Ascending aorta (tissue), 2 donors: ENCODE measurements around the gene DOCK9. TPM values are rescaled to one million over a fixed set of nuclear protein-coding genes. Genes with fewer than 3 reads are reported as not detected.

Source experiments
- DNase-seq, 2 donors: peaks; one replicate each; pipeline ENCODE4 v3.0.0-alpha.2; 2019; ENCODE audit warnings: low spot score in 2 of 2
- H3K27ac ChIP-seq, 2 donors: fragments of 200-600 bp; sonication (generic); one replicate each; pipeline ENCODE4 v1.5.1; 2016 to 2017; ENCODE audit warnings: mild to moderate bottlenecking in 1 of 2
- H3K27me3 ChIP-seq: fragments of 200-600 bp; sonication (generic); one replicate; pipeline ENCODE4 v1.5.1; 2017
- H3K36me3 ChIP-seq, 2 donors: fragments of 200-600 bp; sonication (generic); one replicate each; pipeline ENCODE4 v1.5.1; 2016
- H3K4me1 ChIP-seq, 2 donors: fragments of 200-600 bp; sonication (generic); one replicate each; pipeline ENCODE4 v1.5.1; 2016 to 2017; ENCODE audit warnings: mild to moderate bottlenecking in 1 of 2
- H3K4me3 ChIP-seq, 2 donors: fragments of 200-600 bp; sonication (generic); one replicate each; pipeline ENCODE4 v1.5.1; 2016 to 2017; ENCODE audit warnings: mild to moderate bottlenecking in 1 of 2
- H3K9me3 ChIP-seq, 2 donors: fragments of 200-600 bp; sonication (generic); one replicate each; pipeline ENCODE4 v1.5.1; 2016
- CTCF ChIP-seq, 3 experiments: fragments of 200-600 bp in 2 of 3; fragments of 450-650 bp in 1 of 3; sonication (generic) in 2 of 3; IDR thresholded peaks; one replicate each; pipeline ENCODE4 v1.5.1; 2016 to 2019; ENCODE audit warnings: antibody characterized with exemption in 3 of 3, mild to moderate bottlenecking in 1 of 3, moderate library complexity in 1 of 3
- intact Hi-C: fragments of 100-400 bp; cut with DNase I; formaldehyde crosslinking; loops from one replicate; pipeline ENCODE4 v1.15.1; 2023
- total RNA-seq: library from RNA; depleted of rRNA; stranded (reverse); fragments of >200 nt; gene quantifications from one replicate; pipeline ENCODE4 v1.1.0, GENCODE V29; 2016

The DOCK9 gene
- total RNA-seq, 1 donor from 2014 or later, result 88.2 TPM

- H3K27ac ChIP-seq, result no peak overlapping the region
- DNase-seq, result no peak
- intact Hi-C loops, result no loop called here
- H3K9me3 ChIP-seq, result no peaks in the 10 kb centered on the region
- no peak for TF ChIP-seq CTCF (IDR thresholded peaks at IDR 0.05)
- no peak overlapping the region for H3K4me3 ChIP-seq
- peaks cover 8 to 17% of the 10 kb centered on the region in 2 donors for H3K4me1 ChIP-seq
- no peaks in the 10 kb centered on the region for H3K27me3 ChIP-seq
- H3K36me3 ChIP-seq, result peaks cover 12 to 23% of the 10 kb centered on the region in 2 donors
These were observed 153.3 kb downstream of the DOCK9 start for GRCh38 chr13:98824376-98825160.

- no peak for TF ChIP-seq CTCF (IDR thresholded peaks at IDR 0.05)
- no peaks in the 10 kb centered on the region for H3K27me3 ChIP-seq
- peaks cover 8 to 17% of the 10 kb centered on the region in 2 donors for H3K4me1 ChIP-seq
- no peak overlapping the region for H3K4me3 ChIP-seq
- H3K27ac ChIP-seq, result no peak overlapping the region
- intact Hi-C loops, result no loop called here
- H3K36me3 ChIP-seq, result peaks cover 8 to 12% of the 10 kb centered on the region in 2 donors
- no peaks in the 10 kb centered on the region for H3K9me3 ChIP-seq
- DNase-seq, result no peak
These were observed 154.4 kb downstream of the DOCK9 start for GRCh38 chr13:98823442-98823841.

- peaks cover 8 to 17% of the 10 kb centered on the region in 2 donors for H3K4me1 ChIP-seq
- no peak for TF ChIP-seq CTCF (IDR thresholded peaks at IDR 0.05)
- peak overlapping the region; percentile 51 to 66 for H3K27ac ChIP-seq
- no peaks in the 10 kb centered on the region for H3K9me3 ChIP-seq
- no peaks in the 10 kb centered on the region for H3K36me3 ChIP-seq
- intact Hi-C loops, result no loop called here
- H3K27me3 ChIP-seq, result no peaks in the 10 kb centered on the region
- no peak overlapping the region for H3K4me3 ChIP-seq
- DNase-seq, result no peak
These were observed 155.6 kb downstream of the DOCK9 start for GRCh38 chr13:98822225-98822606.

GRCh38 chr13:98821372-98822224, 156.3 kb downstream of the DOCK9 start:
- H3K36me3 ChIP-seq, result no peaks in the 10 kb centered on the region
- no peak for TF ChIP-seq CTCF (IDR thresholded peaks at IDR 0.05)
- H3K4me3 ChIP-seq, result no peak overlapping the region
- DNase-seq, result no peak
- H3K27ac ChIP-seq, result peak overlapping the region; percentile 51 to 66
- peaks cover 8 to 17% of the 10 kb centered on the region in 2 donors for H3K4me1 ChIP-seq
- intact Hi-C loops, result no loop called here
- H3K9me3 ChIP-seq, result no peaks in the 10 kb centered on the region
- no peaks in the 10 kb centered on the region for H3K27me3 ChIP-seq

- Histone ChIP-seq H3K9me3 (no peaks in the 10 kb centered on the region), H3K27me3 (no peaks in the 10 kb centered on the region), H3K27ac (peak overlapping the region; percentile 51 to 66), H3K4me1 (peaks cover 8 to 17% of the 10 kb centered on the region in 2 donors), H3K36me3 (peaks cover 0 to 4% of the 10 kb centered on the region in 2 donors), H3K4me3 (no peak overlapping the region)
- intact Hi-C loops, result no loop called here
- TF ChIP-seq CTCF (IDR thresholded peaks at IDR 0.05), result no peak
- no peak for DNase-seq
These were observed 157.0 kb downstream of the DOCK9 start for GRCh38 chr13:98820744-98821371.
